ENCODE results near the gene SDK1.

SDK1 gene

GRCh38 chr7:3722396-3722922 is 421.4 kb downstream of the SDK1 start:
- H3K4me3 ChIP-seq (ENCODE audit: control insufficient read depth, low read depth, low read length) = no peak overlapping the region
- TF ChIP-seq CTCF (conservative IDR thresholded peaks at IDR 0.05; ENCODE audit: control insufficient read depth, insufficient read depth, low read depth, low read length) = no peak
- DNase-seq (ENCODE audit: low read depth) = no peak

- no peak for DNase-seq (ENCODE audit: low read depth)
- no peak for TF ChIP-seq CTCF (conservative IDR thresholded peaks at IDR 0.05; ENCODE audit: control insufficient read depth, insufficient read depth, low read depth, low read length)
- H3K4me3 ChIP-seq (ENCODE audit: control insufficient read depth, low read depth, low read length) = no peak overlapping the region
These were observed 424.4 kb downstream of the SDK1 start for GRCh38 chr7:3725155-3726059.

GRCh38 chr7:3730276-3730675 is 429.2 kb downstream of the SDK1 start:
- peak; percentile 12 for DNase-seq (ENCODE audit: low read depth)
- H3K4me3 ChIP-seq (ENCODE audit: control insufficient read depth, low read depth, low read length) = no peak overlapping the region
- no peak for TF ChIP-seq CTCF (conservative IDR thresholded peaks at IDR 0.05; ENCODE audit: control insufficient read depth, insufficient read depth, low read depth, low read length)

GRCh38 chr7:3732395-3733005 is 431.4 kb downstream of the SDK1 start:
- H3K4me3 ChIP-seq (ENCODE audit: control insufficient read depth, low read depth, low read length) = no peak overlapping the region
- DNase-seq (ENCODE audit: low read depth) = no peak
- no peak for TF ChIP-seq CTCF (conservative IDR thresholded peaks at IDR 0.05; ENCODE audit: control insufficient read depth, insufficient read depth, low read depth, low read length)

- H3K4me3 ChIP-seq (ENCODE audit: control insufficient read depth, low read depth, low read length) = no peak overlapping the region
- DNase-seq (ENCODE audit: low read depth) = no peak
- no peak for TF ChIP-seq CTCF (conservative IDR thresholded peaks at IDR 0.05; ENCODE audit: control insufficient read depth, insufficient read depth, low read depth, low read length)
These were observed 432.6 kb downstream of the SDK1 start for GRCh38 chr7:3733541-3734140.

GRCh38 chr7:3738964-3739363 is 437.9 kb downstream of the SDK1 start:
- TF ChIP-seq CTCF (conservative IDR thresholded peaks at IDR 0.05; ENCODE audit: control insufficient read depth, insufficient read depth, low read depth, low read length) = no peak
- H3K4me3 ChIP-seq (ENCODE audit: control insufficient read depth, low read depth, low read length) = no peak overlapping the region
- no peak for DNase-seq (ENCODE audit: low read depth)

Data from fibroblast of mammary gland (primary cell).